Upper lobe of left lung (tissue), 4 donors: ENCODE results near the gene CNPY1.

Experiments used
- CTCF ChIP-seq, 6 experiments: fragments of 450-650 bp in 4 of 6; fragments of 200-600 bp in 2 of 6; sonication (generic) in 2 of 6; IDR thresholded peaks; one replicate each; pipeline ENCODE4 v1.5.1; 2016 to 2019; ENCODE audit warnings: antibody characterized with exemption in 6 of 6
- EP300 ChIP-seq, 4 donors: sonication (generic); formaldehyde crosslinking; IDR thresholded peaks; one replicate each; pipeline ENCODE4 v1.5.1; 2017; ENCODE audit warnings: antibody characterized with exemption in 4 of 4, control low read depth in 2 of 4
- POLR2A ChIP-seq, 4 donors: fragments of 450-650 bp; IDR thresholded peaks; one replicate each; pipeline ENCODE4 v1.5.1; 2016 to 2017; ENCODE audit warnings: antibody characterized with exemption in 4 of 4, mild to moderate bottlenecking in 2 of 4
- POLR2AphosphoS5 ChIP-seq, 2 donors: sonication (generic); formaldehyde crosslinking; IDR thresholded peaks; one replicate each; pipeline ENCODE4 v1.5.1; 2017; ENCODE audit warnings: antibody characterized with exemption in 2 of 2

DNA sequence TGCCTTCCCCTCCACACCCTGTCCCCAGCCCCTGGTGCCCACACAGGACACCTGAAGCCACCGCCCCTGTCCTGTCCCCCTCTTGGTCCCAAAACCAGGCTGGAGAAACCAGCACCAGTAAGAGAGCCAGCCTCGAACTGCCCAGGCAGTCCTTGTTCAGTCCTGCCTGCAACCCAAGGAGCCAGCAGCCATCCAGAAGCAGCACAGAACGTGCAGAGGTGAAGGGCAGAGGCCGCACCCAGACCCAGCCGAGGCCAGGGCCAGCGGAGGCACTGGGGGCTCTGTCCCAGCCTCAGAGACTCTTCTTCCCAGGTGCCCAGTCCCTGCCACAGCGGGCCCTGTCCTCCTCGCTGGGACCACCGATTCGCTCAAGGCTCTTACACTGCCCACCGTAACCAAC lies 23.3 kb upstream of the CNPY1 start:
- no peak for TF ChIP-seq CTCF (IDR thresholded peaks at IDR 0.05)
- no peak for TF ChIP-seq POLR2A (IDR thresholded peaks at IDR 0.05)
- no peak for TF ChIP-seq POLR2AphosphoS5 (IDR thresholded peaks at IDR 0.05)
- TF ChIP-seq EP300 (IDR thresholded peaks at IDR 0.05) = no peak
